HK-2 (cell line): ENCODE results near the gene CKS1B.
"Not testable (repeated sequence)": the region's sequence is repeated elsewhere in the genome, so short reads cannot be mapped to it uniquely, and the experiment has no call there.

Experiments used
- DNase-seq: peaks from one replicate; pipeline ENCODE4 v3.0.0-alpha.2; 2018; ENCODE audit not compliant: unreplicated experiment

CKS1B gene

DNA sequence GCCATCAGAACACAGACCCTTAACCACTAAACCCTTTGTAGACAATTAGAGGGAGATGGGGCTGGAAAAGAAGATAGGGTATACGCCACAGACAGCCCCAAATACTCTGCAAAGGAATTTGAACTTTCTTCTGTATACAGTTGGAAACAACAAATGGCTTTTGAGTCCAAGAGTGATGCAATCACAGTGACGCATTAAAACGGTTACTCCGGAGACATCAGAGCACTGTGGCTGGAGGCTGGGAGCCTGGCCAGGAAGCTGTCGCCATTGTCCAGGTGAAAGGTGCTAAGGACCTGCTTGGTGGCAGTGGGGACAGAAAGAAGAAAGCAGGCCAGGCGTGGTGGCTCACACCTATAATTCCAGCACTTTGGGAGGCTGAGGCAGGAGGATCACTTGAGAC lies 12.8 kb downstream of the CKS1B start:
- DNase-seq = no peak

DNA sequence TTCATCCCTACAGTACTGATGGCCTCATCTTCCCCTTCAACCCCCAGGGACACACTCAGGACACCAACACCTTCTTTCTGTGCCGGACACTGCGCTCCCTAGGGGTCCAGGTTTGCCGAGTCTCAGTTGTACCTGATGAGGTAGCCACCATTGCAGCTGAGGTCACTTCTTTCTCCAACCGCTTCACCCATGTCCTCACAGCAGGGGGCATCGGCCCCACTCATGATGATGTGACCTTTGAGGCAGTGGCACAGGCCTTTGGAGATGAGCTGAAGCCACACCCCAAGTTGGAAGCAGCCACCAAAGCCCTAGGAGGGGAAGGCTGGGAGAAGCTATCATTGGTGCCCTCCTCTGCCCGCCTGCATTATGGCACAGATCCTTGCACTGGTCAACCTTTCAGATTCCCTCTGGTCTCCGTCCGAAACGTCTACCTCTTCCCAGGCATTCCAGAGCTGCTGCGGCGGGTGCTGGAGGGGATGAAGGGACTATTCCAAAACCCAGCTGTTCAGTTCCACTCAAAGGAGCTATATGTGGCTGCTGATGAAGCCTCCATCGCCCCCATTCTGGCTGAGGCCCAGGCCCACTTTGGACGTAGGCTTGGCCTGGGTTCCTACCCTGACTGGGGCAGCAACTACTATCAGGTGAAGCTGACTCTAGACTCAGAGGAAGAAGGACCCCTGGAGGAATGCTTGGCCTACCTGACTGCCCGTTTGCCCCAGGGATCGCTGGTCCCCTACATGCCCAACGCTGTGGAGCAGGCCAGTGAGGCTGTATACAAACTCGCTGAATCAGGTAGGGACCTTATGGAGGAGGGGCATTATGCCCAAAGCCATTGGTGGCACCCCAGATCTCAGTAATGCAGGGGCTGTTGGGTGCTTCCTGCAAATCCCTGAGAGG lies 13.8 kb downstream of the CKS1B start:
- no peak for DNase-seq

DNA sequence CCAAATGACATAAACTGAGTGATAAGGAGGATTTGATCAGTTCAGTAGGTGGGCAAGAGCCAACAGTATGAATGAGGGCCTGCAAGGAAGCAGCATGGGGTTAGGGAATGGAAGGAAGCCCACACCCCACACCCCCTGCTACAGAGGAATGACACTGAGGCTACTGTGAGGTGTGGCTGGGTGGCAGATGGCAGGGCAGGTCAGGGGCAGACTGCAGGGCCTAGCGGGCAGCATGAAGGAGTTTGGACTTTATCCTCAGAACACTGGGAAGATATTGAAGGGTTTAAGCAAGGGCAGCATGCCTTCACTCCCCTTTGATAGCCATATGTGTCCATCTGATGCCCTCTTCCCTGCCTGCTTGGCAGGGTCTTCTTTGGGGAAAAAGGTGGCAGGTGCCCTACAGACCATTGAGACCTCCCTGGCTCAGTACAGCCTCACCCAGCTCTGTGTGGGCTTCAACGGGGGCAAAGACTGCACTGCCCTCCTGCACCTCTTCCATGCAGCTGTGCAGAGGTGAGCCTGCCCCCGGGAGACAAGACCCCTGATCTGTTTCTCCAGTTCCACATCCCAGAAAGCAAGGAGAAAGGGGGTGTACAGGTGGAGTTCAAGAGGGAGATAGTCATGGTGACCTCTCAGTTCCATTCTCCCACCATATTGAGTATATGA lies 14.8 kb downstream of the CKS1B start:
- DNase-seq = no peak

GRCh38 chr1:154990276-154990675 lies 15.8 kb downstream of the CKS1B start:
- DNase-seq = no peak

DNA sequence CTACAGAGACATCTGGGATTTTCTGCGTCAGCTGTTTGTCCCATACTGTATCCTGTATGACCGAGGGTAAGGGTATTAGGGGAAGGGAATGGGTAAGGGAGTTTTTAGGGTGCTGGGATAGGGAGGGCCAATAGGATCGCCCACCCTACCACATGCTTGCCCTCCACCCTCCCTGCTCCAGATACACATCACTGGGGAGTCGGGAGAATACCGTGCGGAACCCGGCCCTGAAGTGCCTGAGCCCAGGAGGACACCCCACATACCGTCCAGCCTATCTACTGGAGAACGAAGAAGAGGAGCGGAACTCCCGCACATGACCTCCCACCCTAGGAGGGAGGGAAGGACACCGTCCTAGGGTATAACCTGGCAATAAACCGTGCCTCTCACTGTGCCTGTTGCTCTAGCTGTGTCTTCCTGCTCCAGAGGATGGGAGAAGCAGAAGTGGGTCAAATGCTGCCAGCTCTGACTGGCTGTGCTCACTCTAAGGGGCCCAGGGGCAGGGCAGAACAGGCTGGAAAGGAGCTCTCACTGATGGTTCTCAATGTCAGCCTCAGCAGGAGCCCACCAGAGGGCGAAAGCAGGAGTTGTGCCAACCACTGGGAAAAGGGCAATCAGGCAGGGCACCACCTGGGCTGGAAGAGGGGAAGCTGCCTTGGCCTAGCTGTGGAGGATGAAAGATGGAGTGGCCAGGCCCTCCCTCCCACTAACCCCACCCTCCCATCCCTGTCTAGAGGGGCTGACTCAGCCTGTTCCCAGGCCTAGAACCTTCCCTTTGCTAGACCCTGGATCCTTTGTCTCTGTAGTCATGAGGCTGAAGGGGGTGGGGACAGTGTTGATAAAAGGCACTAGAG lies 18.5 kb downstream of the CKS1B start:
- DNase-seq = peak; percentile 65

DNA sequence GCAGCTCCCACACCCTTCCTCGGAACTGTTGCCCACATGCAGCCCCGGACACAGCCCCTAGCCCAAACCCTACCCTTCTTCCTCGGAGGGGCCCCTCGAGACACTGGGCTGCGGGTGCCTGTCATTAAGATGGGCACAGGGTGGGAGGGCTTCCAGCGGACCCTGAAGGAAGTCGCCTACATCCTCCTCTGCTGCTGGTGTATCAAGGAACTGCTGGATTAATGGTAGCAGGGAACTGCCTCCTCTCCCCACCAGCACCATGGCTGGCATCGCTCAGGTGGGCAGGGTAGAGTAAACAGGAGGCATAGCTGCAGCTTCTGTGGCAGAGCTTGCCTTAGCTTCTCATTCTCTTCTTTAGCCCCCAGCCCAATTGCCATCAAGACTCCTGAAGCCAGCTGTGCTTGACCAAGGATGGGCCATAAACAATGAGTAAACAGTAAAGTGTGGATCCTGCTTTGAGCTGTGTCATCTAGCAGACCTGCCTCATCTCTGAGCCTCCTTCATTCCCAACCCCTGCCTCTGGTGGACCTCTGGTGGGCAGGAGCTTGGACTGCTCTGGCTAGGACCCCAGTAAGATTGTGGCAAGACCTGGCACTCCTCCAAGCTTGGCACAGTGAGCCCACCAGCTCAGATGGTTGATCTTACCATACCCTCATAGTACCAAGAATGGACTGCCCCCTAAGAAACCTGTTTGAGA lies 19.2 kb downstream of the CKS1B start, which contains the start of gene LENEP:
LENEP (plus strand) TSS at position 15 of the 697 bp plus-strand sequence; CDS start at position 37, 22 bp downstream.
- no peak for DNase-seq

DNA sequence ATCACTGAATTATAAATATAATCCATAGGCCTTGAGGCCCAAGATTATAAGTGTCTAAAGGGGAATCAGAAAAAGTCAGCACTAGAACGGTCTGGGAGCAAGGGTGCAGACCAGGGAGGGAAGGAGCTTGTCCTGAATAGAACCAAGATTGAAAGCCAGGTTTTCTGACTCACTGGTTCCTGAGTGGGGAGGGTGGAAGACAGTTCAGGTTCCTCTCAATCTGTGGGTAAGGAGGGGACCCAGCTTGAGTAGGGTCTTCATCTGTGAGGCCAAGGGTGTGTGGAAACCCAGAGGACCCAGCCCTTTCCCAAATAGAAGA lies 19.7 kb downstream of the CKS1B start:
- no peak for DNase-seq

GRCh38 chr1:154994591-154994990 lies 20.1 kb downstream of the CKS1B start:
- DNase-seq = no peak

GRCh38 chr1:154995301-154995983 lies 21.0 kb downstream of the CKS1B start:
- DNase-seq = not testable (repeated sequence)

- no peak for DNase-seq
Measured at GRCh38 chr1:154996966-154997701, 22.7 kb downstream of the CKS1B start.

- no peak for DNase-seq
Measured at GRCh38 chr1:154998201-154998780, 23.8 kb downstream of the CKS1B start.

DNA sequence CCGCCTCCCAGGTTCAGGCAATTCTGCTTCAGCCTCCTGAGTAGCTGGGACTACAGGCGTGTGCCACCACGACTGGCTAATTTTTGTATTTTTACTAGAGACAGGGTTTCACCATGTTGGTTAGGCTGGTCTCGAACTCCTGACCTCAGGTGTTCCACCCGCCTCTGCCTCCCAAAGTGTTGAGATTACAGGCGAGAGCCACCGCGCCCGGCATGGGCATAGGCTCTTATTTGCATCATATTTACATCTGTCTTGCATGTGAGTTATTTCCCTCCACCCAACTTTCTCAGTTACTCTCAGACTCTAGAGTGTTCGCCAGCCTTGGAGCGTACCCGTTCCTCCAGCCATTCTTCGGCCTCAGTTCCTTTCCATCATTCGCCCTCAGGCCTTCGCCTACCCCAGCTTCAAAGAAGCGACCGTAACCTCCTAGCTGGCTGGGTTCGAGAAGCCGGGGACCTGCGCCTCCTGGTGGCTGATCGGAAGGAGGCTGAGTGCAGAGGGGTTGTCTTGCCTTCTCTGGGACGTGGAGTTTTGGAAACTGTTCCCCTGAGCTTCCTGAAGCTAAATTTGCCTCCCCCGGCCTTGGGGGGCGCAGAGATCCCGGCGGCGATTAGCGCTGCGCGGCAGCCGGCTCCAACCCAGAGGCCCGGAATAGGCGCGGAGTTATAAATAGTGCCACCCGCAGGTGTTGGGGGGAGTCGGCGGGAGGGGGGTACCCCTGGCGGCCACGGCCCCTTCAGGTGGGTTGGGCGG lies 24.5 kb downstream of the CKS1B start:
- peak; percentile 62 for DNase-seq

- DNase-seq = no peak
Measured at GRCh38 chr1:154999571-155000410, 25.3 kb downstream of the CKS1B start.

- no peak for DNase-seq
Measured at GRCh38 chr1:155000411-155000725, 25.9 kb downstream of the CKS1B start.

DNA sequence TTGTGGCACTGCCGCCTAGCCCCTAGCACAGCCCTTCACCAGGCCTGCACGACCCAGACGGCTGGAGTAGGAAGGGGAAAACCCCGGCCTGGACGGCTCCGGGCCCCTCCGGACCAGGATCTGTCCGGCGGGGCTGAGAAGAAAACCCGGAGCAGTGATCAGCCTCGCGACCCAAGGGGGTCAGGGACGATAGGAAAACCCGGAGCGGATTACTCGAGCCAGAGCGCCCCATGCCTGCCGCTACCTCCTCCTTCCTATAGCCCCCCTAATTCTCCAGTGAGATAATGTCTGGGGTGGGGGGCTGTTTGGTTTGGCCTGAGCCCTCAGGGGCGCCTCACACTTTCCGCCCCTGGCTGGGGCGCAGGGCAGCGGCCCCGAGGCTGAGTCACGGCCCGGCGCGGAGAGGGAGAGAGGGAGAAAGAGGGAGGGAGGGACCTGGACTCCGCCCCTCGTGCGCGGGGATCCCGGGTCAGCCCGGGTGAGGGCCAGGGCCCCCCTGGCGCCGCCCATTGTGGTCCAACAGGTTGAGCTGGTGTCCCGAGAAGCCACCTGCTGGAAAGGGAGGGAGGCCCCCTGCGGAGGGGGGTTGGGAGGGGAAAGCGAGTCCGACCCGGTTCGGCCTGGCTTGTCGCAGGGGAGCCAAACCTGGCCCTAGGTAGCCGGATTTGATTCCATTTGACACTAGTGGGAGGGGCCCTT lies 26.4 kb downstream of the CKS1B start:
- peak; percentile 91 for DNase-seq

DNA sequence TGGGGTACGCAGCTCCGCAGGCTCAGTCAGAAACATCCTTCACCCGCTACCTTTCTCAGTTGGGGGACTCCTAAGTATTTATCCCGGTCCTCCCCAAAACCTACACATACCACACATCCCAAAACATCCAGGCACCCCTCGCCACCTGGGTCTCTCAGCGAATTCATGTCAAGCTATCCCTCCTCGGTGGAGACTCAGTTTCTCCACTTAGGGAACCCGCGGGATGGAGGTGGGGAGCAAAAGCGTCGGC lies 26.9 kb downstream of the CKS1B start:
- no peak for DNase-seq

DNA sequence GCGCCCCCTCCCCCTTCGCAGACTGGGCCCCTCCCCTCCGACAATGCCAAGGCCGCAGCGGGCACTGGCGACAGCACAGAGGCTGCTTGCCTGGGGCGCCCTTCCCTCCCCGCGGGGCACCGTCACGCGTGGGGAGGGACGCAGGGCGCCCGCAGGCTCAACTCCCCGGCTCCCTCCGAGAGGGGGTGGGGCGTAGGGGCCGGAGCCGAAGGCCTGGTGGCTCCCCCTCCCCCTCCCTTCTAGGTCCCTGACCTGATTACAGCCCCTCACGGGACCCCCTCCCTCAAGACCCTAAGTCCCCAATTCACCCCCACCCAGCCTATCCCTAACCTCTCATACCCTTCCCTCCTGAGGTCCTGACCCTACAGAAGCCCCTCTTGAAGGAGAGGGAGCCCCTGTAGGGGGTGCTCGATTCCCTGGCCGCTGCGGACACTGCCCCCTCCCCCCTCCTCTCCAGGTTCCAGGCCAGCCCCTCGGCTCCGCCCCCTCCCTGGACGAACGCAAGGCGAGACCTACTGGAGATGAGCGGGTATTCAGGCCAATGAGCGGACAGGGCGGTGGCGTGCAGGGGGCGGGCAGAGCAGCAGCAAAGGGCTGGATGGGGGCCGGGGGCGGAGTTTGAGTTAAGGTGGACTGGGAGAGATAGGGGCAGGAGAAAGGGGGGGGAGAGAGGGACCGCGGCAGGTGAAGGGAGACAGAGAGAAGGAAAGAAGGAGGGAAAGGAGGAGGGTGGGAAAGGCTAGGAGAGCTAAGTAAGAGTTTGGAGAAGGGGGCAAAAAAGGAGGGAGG lies 27.4 kb downstream of the CKS1B start:
- DNase-seq = peak; percentile 100
